GM21528 (cell line): Measurements from ENCODE around the gene CRELD2.

ENCODE experiments used
- ATAC-seq: cut with Tn5 transposase; IDR thresholded peaks from one replicate; pipeline ENCODE4 v1.9.1; 2021; ENCODE audit warnings: mild to moderate bottlenecking, moderate library complexity; ENCODE audit not compliant: unreplicated experiment, low FRiP score

CRELD2 gene

DNA sequence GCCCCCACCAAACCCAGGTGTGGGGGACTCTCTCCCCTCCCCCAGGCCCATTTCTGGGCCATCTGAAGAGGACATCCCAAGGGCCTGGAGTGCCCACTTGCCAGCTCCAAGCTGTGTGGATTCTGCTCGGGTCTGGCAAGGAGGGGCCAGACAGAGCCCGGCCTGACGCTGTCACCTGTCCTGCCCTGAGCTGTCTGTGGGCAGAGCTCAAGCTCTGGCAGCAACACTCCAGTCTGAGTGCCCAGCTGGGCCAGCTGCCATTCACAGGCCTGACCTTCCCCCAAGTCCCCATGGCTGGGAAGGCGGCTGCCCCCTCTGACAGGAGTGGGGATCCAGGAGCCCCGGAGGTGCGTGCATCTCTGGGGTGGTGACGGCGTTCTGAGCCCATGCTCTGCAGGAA, 35.9 kb downstream of the CRELD2 start:
- no peak for ATAC-seq

DNA sequence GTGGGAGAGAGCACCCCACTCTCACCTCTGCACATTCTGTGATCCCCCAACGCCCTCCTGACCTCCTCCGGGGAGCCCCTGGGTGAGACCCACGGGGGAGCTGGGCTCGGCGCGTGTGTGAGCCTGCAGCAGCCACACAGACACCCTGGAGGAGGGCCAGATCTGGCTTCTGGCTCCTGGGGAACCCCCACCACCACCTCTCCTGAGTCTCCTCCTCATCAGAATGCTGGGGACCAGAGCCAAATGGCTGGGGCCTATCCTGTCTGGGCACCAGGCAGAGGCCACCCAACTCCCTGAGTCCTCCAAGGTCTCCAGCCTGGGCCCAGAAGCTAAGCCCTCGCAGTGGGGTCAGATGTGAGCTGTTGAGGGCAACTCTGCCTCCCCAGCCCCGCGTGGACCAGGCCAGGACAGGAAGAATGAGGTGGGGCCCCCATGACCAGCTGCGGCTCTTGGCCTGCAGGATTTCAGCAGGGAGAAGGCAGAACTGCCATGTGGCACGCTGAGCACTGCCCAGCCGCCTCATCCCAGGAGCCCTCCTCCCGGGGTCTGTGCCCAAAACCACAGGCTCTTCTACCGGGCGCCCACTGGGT, 36.7 kb downstream of the CRELD2 start:
- no peak for ATAC-seq

DNA sequence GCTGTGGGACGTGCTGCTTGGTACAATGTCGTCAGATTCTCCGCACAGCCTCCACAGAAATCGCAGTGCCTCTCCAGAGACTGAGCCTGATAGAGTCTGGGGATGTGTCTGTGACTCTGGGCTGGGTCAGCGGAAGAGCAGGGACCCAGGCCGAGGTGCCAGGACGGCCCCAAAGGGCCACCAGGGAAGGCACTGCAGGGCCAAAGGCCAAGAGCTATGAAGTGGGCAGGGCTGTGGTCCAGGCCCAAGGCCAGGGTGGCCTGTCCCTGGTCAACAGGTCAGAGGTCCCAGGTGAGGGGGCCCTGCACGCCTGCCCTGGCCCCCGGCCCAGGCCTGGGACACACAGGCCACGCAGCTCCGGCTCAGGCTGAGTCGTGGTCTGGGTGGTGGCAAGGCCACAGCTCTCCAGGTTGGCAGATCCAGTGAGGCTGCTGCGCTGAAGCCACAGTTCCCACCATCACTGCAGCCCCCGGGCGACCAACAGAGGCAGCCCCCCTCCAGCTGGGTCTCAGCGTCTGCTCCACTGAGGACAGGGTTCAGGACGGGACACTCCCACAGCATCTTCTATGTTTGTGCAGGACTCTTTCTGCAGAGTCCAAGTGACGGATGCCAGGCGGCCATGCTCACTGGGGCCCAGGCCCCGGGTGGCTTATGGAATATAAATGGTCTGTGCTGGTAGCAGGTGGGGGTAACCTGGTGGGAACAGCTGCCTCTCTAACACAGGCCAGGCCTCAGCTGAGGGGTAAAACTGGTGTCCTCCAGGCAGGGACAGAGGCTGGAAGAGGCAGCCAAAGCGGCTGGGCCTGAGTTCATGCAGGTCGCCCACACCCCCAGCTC, 37.4 kb downstream of the CRELD2 start:
- ATAC-seq = no peak

DNA sequence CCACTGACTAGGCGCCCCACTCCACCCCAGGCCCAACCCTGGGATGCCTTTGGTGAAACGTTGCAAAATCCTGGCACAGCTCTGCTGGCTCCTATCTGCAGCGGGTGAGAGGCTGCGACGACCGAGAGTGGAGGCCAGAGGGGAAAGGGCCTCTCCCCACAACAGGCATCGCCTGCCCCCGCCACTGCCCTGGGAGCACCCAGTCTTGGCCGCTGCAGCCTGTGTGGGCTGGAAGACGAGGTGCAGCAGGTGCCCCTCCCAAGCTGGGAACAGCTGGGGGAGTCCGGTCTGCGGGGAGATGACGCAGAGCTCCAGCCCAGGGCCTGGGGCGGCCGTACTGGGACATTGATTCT, 38.0 kb downstream of the CRELD2 start:
- ATAC-seq = no peak

DNA sequence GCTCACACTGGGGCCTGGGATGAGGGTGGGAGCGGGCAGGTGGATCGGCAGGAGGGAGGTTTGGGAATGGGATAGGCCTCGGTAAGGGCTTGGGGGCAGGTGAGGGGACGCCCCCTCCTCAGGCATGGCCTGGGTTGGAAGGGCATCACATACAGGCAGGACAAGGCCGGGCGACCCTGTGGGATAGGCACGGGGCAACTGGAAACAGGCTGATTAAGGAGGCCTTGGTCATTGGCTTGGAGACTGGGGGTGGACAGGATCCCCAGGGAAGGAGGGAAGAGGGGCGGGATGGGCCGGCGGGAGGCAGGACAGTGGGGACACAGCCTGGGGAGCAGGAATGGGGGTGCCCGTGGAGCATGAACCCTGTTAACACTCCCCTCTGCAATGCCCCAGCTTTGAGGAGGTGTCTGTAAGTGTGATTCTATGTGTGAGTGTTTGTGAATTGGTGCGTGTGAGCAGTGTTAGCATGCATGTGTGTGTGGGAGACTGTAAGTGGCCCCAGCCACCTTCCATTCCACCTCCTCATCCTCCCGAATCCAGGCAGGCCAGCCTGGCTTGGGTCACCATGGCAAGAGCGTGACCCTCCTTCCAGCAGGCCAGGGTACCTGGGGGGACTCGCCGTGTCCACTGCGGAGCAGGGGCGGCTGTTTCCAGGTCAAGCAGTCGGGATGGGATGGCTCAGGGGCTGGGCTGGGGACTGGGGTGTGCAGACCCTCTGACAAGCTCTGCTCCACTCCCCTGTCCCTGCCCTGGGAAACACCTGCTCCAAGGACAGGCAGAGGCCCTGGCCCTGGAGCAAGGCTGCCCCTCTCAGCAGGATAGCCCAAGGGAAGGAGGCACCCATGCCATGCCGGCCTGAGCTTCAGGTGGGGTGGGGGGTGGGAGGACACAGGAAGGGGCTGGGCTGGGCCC, 38.7 kb downstream of the CRELD2 start:
- ATAC-seq = no peak

DNA sequence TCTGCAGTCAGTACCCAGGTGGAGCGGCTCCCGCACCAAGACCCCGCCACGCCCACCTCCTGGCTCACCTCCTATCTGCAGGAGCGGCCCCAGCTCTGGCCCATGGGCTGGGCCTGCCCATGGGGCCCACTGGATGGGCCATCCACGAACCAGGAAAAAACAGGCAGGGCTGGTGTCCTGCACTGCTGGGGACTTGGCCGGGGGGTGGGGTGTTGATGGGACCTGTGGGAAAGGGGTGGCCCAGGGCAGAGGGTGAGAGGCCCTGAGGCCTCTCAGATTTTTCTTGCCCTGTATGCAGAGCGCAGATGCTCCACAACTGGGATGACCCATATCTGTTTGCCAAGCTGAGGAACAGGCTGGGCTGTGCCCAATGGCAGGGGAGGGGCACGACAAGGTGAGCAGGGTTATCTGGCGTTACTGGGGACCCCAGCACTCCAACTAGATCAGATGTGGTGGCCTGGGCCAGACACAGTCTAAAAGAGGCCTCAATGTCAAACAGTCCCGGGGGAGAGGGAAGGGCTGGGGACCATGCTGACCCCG, 39.5 kb downstream of the CRELD2 start:
- no peak for ATAC-seq

DNA sequence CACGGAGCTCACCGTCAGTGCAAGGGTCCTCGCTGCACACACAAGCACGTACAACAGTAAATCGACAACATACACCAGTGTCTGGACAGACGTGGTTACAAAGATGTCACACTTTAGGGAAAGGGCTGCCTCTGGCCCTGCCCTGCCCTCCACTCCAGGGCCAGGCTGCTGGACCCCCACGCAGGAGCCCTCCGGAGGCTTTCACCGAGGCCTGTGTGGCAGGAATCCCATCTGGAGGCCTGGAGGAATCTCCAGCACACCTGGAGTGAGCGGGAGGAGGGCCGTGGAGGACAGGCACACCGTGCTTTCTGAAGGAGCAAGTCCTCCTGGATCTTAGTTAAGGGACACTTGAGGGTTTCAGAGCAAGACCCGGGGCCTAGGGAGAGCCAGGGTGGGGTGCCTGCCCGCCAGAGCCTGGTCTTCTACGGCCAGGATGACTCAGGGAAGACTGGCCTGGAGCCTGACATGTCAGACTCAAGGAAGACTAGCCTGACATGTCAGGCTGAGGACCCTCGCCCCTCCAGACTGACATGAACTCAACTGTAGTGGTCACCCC, 40.0 kb downstream of the CRELD2 start:
- ATAC-seq = no peak

DNA sequence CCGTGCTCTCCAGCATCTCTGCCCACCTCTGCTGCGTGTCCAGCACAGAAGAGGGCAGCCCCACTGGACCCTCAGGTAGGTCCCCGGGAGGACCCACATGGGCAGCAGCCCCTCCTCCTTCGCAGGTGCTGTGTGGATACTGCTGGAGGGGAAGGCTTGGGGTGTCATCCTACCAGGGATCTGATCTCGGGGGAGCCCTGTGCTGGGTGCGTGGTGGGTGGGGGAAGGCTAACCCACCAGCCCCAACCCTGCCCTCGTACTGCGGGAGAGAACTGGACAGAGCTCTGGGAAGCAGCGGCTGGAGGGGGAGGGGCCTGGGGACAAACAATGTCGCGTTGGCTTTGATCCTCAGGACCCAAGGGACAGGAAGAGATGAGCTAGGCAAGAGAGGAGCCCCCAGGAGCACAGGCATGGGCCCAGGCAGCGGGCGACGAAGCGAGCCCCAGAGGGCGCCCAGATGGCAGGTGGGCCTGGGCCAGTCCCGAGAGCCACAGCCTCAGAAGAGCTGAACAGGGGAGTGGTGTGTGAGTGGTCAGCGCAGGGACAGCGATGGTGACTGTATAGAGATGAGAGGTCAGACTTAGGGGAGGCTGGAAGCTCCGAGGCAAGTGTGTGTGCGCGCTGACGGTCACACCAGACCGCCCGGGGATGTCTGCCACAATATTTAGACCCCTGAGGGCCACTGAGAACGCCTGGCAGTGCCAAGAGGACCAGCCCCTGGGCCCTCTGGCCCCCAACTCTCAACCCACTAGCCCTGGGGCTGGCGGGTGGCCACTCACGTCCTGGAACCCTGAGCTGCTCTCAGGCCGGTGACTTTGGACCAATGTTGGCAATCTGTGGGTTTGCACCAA, 40.7 kb downstream of the CRELD2 start:
- ATAC-seq = no peak

DNA sequence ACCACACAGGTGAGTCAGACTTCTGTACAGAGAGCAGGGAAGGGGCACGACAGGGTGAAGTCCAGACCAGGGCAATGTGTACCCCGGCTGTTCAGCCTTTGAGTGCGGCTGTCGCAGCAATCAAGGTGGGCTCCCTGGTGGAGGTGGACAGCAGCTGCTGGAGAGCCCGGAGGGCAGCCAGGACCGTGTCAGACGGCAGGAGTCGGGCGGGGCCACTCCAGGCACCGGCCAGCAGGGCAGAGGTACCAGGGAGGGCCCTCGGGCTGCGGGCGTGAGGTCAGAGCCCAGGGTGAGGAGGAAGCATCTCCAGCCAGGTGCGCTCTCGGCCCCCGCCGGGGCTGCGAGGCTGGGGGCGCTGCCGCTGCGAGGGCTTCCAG, 41.3 kb downstream of the CRELD2 start:
- peak; percentile 7 for ATAC-seq

DNA sequence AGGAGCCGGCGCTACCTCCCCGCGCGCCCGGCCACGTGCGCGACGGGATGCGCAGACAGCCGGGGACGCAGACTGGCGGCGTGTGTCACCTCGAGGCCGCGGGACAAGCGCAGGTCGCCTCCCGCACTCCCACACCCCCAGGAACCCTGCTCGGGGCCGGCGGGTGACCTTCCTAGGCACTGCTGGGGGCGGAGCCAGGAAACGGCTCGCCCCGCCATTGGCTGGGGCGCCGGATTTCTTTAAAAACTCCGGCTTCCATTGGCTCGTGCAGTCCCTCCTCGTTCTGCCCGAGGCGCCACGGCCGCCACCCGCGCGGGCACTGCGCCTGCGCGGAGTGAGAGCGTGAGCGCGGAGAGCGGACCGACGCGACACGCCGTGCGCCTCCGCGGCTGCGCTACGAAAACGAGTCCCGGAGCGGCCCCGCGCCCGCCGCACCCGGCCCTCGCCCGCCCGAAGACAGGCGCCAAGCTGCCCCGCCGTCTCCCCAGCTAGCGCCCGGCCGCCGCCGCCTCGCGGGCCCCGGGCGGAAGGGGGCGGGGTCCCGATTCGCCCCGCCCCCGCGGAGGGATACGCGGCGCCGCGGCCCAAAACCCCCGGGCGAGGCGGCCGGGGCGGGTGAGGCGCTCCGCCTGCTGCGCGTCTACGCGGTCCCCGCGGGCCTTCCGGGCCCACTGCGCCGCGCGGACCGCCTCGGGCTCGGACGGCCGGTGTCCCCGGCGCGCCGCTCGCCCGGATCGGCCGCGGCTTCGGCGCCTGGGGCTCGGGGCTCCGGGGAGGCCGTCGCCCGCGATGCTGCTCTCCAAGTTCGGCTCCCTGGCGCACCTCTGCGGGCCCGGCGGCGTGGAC, 41.9 kb downstream of the CRELD2 start, which contains the start of gene PIM3:
Gene PIM3 (plus strand): TSS at position 614 of the 846 bp plus-strand sequence. CDS start 176 bp downstream, at position 790.
- ATAC-seq = peak; percentile 60

DNA sequence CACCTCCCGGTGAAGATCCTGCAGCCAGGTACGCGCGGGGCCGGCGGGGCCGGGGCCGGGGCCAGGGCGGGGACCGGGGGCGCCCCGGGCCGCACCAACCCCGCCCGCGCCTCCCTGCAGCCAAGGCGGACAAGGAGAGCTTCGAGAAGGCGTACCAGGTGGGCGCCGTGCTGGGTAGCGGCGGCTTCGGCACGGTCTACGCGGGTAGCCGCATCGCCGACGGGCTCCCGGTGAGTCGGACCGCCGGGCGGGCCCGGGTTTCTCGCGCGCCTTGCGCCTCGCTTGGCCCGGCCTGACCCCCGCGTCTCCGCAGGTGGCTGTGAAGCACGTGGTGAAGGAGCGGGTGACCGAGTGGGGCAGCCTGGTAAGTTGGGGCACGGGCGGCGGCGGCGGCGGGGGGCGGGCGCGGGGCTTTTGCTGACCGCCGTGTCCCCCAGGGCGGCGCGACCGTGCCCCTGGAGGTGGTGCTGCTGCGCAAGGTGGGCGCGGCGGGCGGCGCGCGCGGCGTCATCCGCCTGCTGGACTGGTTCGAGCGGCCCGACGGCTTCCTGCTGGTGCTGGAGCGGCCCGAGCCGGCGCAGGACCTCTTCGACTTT, 42.7 kb downstream of the CRELD2 start:
- ATAC-seq = no peak

DNA sequence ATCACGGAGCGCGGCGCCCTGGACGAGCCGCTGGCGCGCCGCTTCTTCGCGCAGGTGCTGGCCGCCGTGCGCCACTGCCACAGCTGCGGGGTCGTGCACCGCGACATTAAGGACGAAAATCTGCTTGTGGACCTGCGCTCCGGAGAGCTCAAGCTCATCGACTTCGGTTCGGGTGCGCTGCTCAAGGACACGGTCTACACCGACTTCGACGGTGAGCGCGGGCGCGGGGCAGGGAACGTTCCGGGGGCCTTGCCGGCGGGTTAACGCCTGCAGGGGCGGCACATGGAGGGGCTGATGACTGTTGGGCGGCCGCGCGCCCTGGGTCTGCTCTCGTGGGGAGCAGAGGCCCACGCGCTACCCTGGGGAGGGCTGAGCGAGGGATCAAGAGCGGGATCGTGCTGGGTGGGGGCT, 43.2 kb downstream of the CRELD2 start:
- no peak for ATAC-seq

DNA sequence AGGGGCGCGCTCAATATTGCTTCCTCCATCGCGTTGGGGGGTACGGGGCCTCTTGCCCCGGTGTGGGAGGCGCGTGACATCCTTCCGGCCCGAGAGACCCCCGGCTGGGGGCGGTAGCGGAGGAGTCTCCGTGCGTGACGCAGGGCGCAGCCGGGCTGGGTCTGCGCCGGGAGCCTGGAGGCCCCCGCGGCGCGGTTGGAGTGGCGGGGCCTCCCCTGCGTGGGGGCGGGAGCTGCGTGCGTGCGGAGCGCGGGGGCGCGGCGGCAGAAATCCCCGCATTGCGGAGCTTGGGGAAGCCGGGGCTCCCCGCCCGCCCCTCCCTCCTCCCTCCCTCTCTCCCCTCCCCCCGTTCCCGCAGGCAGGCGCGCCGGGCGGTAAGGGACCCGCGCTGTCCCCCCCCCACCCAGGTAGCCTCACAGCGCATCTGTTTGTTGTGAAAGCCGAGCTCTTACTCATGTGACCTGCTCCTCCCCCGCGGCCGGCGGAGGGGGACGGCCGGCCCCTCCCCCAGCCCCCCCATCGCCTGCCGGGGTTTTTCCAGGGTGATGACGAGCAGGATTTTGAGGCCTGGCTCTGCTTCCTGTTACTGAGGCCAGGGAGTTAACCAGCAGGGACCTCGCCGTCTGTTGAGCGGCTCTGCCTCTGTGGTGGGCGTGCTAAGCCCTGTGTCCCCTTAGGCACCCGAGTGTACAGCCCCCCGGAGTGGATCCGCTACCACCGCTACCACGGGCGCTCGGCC, 43.7 kb downstream of the CRELD2 start:
- peak; percentile 23 for ATAC-seq

DNA sequence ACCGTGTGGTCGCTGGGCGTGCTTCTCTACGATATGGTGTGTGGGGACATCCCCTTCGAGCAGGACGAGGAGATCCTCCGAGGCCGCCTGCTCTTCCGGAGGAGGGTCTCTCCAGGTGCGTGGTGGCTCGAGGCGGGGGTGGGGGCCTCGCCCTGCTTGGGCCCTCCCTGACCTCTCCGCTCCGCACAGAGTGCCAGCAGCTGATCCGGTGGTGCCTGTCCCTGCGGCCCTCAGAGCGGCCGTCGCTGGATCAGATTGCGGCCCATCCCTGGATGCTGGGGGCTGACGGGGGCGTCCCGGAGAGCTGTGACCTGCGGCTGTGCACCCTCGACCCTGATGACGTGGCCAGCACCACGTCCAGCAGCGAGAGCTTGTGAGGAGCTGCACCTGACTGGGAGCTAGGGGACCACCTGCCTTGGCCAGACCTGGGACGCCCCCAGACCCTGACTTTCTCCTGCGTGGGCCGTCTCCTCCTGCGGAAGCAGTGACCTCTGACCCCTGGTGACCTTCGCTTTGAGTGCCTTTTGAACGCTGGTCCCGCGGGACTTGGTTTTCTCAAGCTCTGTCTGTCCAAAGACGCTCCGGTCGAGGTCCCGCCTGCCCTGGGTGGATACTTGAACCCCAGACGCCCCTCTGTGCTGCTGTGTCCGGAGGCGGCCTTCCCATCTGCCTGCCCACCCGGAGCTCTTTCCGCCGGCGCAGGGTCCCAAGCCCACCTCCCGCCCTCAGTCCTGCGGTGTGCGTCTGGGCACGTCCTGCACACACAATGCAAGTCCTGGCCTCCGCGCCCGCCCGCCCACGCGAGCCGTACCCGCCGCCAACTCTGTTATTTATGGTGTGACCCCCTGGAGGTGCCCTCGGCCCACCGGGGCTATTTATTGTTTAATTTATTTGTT, 44.6 kb downstream of the CRELD2 start:
- no peak for ATAC-seq

DNA sequence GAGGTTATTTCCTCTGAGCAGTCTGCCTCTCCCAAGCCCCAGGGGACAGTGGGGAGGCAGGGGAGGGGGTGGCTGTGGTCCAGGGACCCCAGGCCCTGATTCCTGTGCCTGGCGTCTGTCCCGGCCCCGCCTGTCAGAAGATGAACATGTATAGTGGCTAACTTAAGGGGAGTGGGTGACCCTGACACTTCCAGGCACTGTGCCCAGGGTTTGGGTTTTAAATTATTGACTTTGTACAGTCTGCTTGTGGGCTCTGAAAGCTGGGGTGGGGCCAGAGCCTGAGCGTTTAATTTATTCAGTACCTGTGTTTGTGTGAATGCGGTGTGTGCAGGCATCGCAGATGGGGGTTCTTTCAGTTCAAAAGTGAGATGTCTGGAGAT, 45.2 kb downstream of the CRELD2 start:
- ATAC-seq = no peak

DNA sequence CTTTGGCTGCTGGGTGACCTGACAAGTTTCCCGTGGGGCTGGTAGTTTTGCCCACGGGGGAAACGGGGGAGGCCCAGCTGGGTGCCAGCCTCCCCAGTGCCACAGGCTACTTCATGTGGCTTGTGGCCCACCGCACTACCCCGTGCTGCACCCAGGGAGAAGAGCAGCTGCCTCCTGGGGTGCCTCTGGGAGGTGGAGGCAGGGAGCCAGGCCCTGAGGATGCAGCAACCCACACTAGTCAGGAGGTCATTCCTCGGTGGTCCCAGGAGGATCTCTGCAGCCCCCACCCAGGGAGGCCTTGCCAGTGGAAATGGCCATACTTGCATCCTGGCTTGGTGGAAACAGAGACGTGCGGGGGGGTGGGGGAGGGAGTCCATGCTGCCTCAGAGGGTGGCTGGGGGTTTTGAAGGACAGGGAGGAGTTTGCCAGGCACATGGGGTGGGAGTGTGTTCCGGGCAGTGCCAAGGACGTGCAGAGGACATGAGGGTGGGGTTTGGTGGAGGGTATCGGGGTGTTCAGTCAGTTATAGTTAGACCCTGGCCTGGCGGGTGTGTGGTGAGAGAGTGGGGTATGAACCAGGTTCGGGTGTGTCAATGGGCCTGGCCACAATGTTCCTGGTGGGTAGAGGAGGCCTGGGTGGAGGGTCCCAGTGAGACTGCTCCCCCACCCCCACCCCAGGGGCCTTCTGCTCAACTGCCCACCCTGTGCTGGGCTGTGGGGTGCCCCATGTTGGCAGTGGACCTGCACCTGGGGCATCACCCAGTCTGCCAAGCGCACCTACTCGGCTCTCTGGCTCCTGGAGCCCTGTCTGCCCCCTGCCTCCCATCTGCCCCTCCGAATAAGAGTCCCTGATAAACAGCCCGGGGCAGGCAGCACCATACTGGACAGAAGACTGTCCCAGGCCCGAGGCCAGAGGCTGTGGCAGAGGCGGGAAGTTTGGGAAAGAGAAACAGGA, 46.0 kb downstream of the CRELD2 start:
- ATAC-seq = no peak
